Type B pancreatic cell (in vitro differentiated cells): ENCODE data around the gene DPYSL5. TPM values are rescaled to one million over a fixed set of nuclear protein-coding genes. Genes with fewer than 3 reads are reported as not detected.

Experiments used
- DNase-seq: peaks from one replicate; pipeline ENCODE4 v3.0.0; 2021; ENCODE audit warnings: mixed read lengths; ENCODE audit not compliant: unreplicated experiment; ENCODE audit errors: extremely low spot score
- H3K27ac Mint-ChIP-seq: 2 replicates; pipeline ENCODE4 v1.8.0; 2021; ENCODE audit warnings: mild to moderate bottlenecking, mixed read lengths
- H3K27me3 Mint-ChIP-seq: 2 replicates; pipeline ENCODE4 v1.8.0; 2021; ENCODE audit warnings: mixed read lengths
- H3K36me3 Mint-ChIP-seq: 2 replicates; pipeline ENCODE4 v1.8.0; 2021; ENCODE audit warnings: mixed read lengths
- H3K4me1 Mint-ChIP-seq: one replicate; pipeline ENCODE4 v1.8.0; 2021; ENCODE audit warnings: mixed read lengths; ENCODE audit not compliant: unreplicated experiment
- H3K4me3 Mint-ChIP-seq: 2 replicates; pipeline ENCODE4 v1.8.0; 2021; ENCODE audit warnings: mild to moderate bottlenecking, mixed read lengths
- H3K9me3 Mint-ChIP-seq: 2 replicates; pipeline ENCODE4 v1.8.0; 2021; ENCODE audit warnings: mixed read lengths
- CTCF ChIP-seq: fragments of 200-600 bp; sonication (generic); conservative IDR thresholded peaks from 2 replicates; pipeline ENCODE4 v1.5.0; 2021; ENCODE audit warnings: antibody characterized with exemption, mild to moderate bottlenecking
- total RNA-seq: library from RNA; stranded (reverse); gene quantifications from 2 replicates; pipeline ENCODE4 v1.2.1, GENCODE V29; 2021; ENCODE audit warnings: low replicate concordance

DPYSL5 gene
- total RNA-seq, 1 donor from 2014 or later = 51.1 TPM

- H3K27me3 Mint-ChIP-seq = no peaks in the 10 kb centered on the region
- no peaks in the 10 kb centered on the region for H3K4me1 Mint-ChIP-seq
- TF ChIP-seq CTCF = no peak
- no peak for DNase-seq
- no peak overlapping the region for H3K4me3 Mint-ChIP-seq
- no peaks in the 10 kb centered on the region for H3K9me3 Mint-ChIP-seq
- H3K36me3 Mint-ChIP-seq = no peaks in the 10 kb centered on the region
- H3K27ac Mint-ChIP-seq = no peak overlapping the region
These were observed 138.6 kb downstream of the DPYSL5 start for GRCh38 chr2:26986576-26986975.

- Mint-ChIP-seq H3K4me3 (no peak overlapping the region), H3K27me3 (no peaks in the 10 kb centered on the region), H3K4me1 (no peaks in the 10 kb centered on the region), H3K27ac (no peak overlapping the region), H3K36me3 (no peaks in the 10 kb centered on the region), H3K9me3 (no peaks in the 10 kb centered on the region)
- no peak for DNase-seq
- no peak for TF ChIP-seq CTCF
These were observed 140.3 kb downstream of the DPYSL5 start for GRCh38 chr2:26988058-26988860.

- Mint-ChIP-seq H3K27me3 (no peaks in the 10 kb centered on the region), H3K4me3 (no peak overlapping the region), H3K36me3 (no peaks in the 10 kb centered on the region), H3K4me1 (no peaks in the 10 kb centered on the region), H3K9me3 (no peaks in the 10 kb centered on the region), H3K27ac (no peak overlapping the region)
- TF ChIP-seq CTCF = no peak
- DNase-seq = no peak
These were observed 141.2 kb downstream of the DPYSL5 start for GRCh38 chr2:26989156-26989555.

GRCh38 chr2:26991717-26992116 lies 143.8 kb downstream of the DPYSL5 start:
- H3K4me3 Mint-ChIP-seq = no peak overlapping the region
- no peaks in the 10 kb centered on the region for H3K9me3 Mint-ChIP-seq
- DNase-seq = no peak
- no peak overlapping the region for H3K27ac Mint-ChIP-seq
- no peak for TF ChIP-seq CTCF
- H3K36me3 Mint-ChIP-seq = no peaks in the 10 kb centered on the region
- H3K27me3 Mint-ChIP-seq = no peaks in the 10 kb centered on the region
- H3K4me1 Mint-ChIP-seq = no peaks in the 10 kb centered on the region

DNA sequence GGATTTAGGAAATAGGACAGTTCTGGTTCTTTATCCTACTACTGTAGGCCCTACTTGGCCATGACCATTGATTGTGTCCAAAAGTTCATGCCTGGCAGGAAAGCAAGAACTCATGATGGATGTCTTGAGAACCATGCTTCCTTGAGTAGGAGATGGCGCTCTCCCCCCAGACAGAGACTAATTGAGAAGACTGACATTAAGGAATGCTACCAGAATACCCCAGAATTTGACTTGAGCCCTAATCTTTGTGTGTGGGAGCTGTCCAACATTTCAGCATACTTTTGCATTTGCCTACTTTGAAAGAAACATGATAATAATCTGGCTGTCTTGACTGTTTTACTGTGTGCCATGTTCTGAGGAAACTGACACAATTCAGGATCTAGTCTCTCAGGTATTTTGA lies 145.8 kb downstream of the DPYSL5 start:
- Mint-ChIP-seq H3K4me1 (no peaks in the 10 kb centered on the region), H3K36me3 (no peaks in the 10 kb centered on the region), H3K4me3 (no peak overlapping the region), H3K27ac (no peak overlapping the region), H3K27me3 (peaks cover 2% of the 10 kb centered on the region), H3K9me3 (no peaks in the 10 kb centered on the region)
- no peak for TF ChIP-seq CTCF
- DNase-seq = no peak
